Upper lobe of left lung (tissue), 4 donors: ENCODE data around the gene SIM1.

Experiments used
- CTCF ChIP-seq, 6 experiments: fragments of 450-650 bp in 4 of 6; fragments of 200-600 bp in 2 of 6; sonication (generic) in 2 of 6; IDR thresholded peaks; one replicate each; pipeline ENCODE4 v1.5.1; 2016 to 2019; ENCODE audit warnings: antibody characterized with exemption in 6 of 6
- POLR2A ChIP-seq, 4 donors: fragments of 450-650 bp; IDR thresholded peaks; one replicate each; pipeline ENCODE4 v1.5.1; 2016 to 2017; ENCODE audit warnings: antibody characterized with exemption in 4 of 4, mild to moderate bottlenecking in 2 of 4

GRCh38 chr6:100445512-100445911 lies 19.2 kb downstream of the SIM1 start:
- TF ChIP-seq POLR2A (IDR thresholded peaks at IDR 0.05): no peak
- TF ChIP-seq CTCF (IDR thresholded peaks at IDR 0.05): no peak
